GM13976 (cell line): ENCODE results near the gene TMEM39B.
A peak's percentile ranks its signal among the peaks of the same experiment; 100 is the strongest.

Experiments used
- DNase-seq: peaks from one replicate; pipeline ENCODE4 v3.0.0; 2012; ENCODE audit warnings: low spot score
- CTCF ChIP-seq: IDR thresholded peaks from 2 replicates; pipeline ENCODE4 v1.5.1; 2012; ENCODE audit warnings: borderline replicate concordance, mild to moderate bottlenecking; ENCODE audit not compliant: insufficient read depth; ENCODE audit errors: extremely low read depth, missing control alignments, control extremely low read depth
- in situ Hi-C: fragments of 300-500 bp; cut with MboI; formaldehyde crosslinking; loops from one replicate; pipeline ENCODE4 v1.12.0; 2022; ENCODE audit warnings: low sequenced_read_pairs, mixed read lengths, inconsistent platforms; ENCODE audit not compliant: unreplicated experiment

Gene TMEM39B

GRCh38 chr1:32072622-32073298, at the start of gene TMEM39B:
Gene TMEM39B, plus strand, starts transcription at chr1:32072939. Its CDS starts 109 bp downstream, at chr1:32073048.
- peak; percentile 98 for DNase-seq
- no peak for TF ChIP-seq CTCF
- in situ Hi-C loops, result no loop called here

DNA sequence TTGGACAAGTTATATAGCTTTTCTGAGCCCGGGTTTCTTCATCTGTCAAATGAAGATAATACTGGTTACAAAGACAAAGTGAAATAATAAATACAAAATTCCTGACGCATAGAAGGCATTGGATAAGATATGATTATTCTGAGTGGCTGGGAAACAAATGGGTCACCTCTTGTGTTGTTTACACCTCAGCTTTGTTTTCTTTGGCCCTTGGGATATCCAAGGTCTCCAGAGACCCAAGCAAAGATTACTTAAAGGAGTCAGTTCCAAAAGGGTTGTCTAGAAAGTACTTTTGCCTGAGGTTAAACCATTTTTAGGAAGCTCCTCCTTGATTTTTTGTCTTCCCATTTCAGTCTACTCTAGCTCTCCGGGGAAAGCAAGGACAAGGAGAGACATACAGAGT, 49.4 kb upstream of the TMEM39B start:
- TF ChIP-seq CTCF, result no peak
- DNase-seq, result no peak
- in situ Hi-C loops, result no loop called here

GRCh38 chr1:32025515-32025914, 47.2 kb upstream of the TMEM39B start:
- in situ Hi-C loops, result no loop called here
- no peak for DNase-seq
- no peak for TF ChIP-seq CTCF

DNA sequence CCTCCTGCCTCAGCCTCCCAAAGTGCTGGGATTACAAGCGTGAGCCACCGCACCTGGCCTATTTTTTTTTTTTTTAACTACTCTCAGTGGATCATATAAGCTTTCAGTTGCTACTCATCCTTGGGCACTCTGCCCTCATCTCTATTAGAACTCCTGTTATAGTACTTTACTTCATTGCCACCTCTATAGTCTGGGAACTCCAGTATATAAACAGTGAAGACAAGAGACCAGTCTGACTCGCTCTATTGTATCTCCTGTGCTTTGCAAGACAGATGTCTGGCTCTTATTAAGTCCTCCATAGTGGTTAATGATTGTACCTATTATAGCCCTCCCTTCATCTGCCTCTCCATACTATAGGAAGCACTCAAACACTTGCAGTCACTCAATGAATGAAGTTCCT, 44.0 kb upstream of the TMEM39B start:
- in situ Hi-C loops, result no loop called here
- TF ChIP-seq CTCF, result no peak
- DNase-seq, result no peak

GRCh38 chr1:32031578-32032274, 41.0 kb upstream of the TMEM39B start:
- no peak for TF ChIP-seq CTCF
- in situ Hi-C loops, result no loop called here
- DNase-seq, result no peak

- no peak for TF ChIP-seq CTCF
- in situ Hi-C loops, result no loop called here
These were observed 40.5 kb upstream of the TMEM39B start for GRCh38 chr1:32032275-32032615.

More at GRCh38 chr1:32032275-32032615, 40.5 kb upstream of the TMEM39B start:
- no peak for DNase-seq
